Lower lobe of right lung (tissue), 2 donors: ENCODE data around the gene REST. TPM values are rescaled to one million over a fixed set of nuclear protein-coding genes. Genes with fewer than 3 reads are reported as not detected.

Source experiments
- ATAC-seq, 2 donors: fragments of 200-7000 bp; cut with Tn5 transposase; one replicate each; pipeline ENCODE4 v1.9.1; 2020 to 2022; ENCODE audit warnings: mild to moderate bottlenecking in 2 of 2, moderate library complexity in 2 of 2
- DNase-seq: peaks from one replicate; pipeline ENCODE4 v3.0.0-alpha.2; 2020
- H3K27ac ChIP-seq: fragments of 200-600 bp; one replicate; pipeline ENCODE4 v1.8.0; 2022
- H3K27me3 ChIP-seq: fragments of 200-600 bp; one replicate; pipeline ENCODE4 v1.8.0; 2022; ENCODE audit warnings: low read depth
- H3K36me3 ChIP-seq: fragments of 200-600 bp; one replicate; pipeline ENCODE4 v1.8.0; 2022; ENCODE audit warnings: mild to moderate bottlenecking
- H3K4me1 ChIP-seq: fragments of 200-600 bp; one replicate; pipeline ENCODE4 v1.8.0; 2022
- H3K4me3 ChIP-seq: fragments of 200-600 bp; one replicate; pipeline ENCODE4 v1.8.0; 2022; ENCODE audit warnings: mild to moderate bottlenecking
- H3K9me3 ChIP-seq: fragments of 200-600 bp; one replicate; pipeline ENCODE4 v1.8.0; 2022
- intact Hi-C: fragments of 100-400 bp; cut with DNase I; formaldehyde crosslinking; loops from one replicate; pipeline ENCODE4 v1.11.0; 2022
- total RNA-seq: library from RNA; stranded (reverse); fragmentation: NEBNext Ultra II Directional; extraction: Animal tissue kit (Norgen Biotek cat#: 25700); gene quantifications from one replicate; pipeline ENCODE4 v1.2.1, GENCODE V29; 2021
- TF ChIP-seq, protein P1 (sequence below): fragments of 200-600 bp; IDR thresholded peaks from one replicate; pipeline ENCODE4 v1.8.0; 2022; ENCODE audit warnings: antibody characterized with exemption, mild to moderate bottlenecking
- donor health status: DM: no; HTN: yes; CAD: no; lungs with severe emphysema.

Gene REST
- total RNA-seq, 1 donor from 2014 or later = 39.5 TPM

DNA sequence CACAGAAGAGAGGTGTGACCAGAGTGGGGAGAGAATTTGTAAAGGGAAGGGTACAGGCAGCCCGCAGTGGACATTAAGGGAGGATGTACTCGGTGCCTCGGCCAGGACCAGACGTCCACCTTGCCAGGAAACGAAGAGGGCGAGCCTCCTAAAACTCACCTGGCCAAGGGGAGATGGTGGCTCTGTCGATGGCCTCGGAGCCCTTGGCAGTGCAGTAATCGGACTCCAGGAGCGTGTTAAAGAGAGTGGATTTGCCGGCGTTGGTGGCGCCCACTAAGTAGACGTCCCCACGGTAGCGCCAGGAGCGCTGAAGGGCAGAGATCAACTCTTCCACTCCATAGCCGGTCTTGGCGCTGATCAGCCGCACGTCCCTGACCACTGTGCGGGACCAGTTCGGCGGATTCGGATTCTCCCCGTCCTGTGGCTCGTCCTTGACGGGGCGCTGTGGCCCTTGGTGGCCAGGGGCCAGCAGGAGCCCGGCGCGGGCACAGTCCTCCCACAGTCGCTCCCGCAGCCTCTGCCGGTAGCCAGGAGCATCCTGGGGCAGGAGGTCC, 68.7 kb downstream of the REST start:
- no peak for ATAC-seq
- Histone ChIP-seq H3K4me3 (peak overlapping the region; percentile 97), H3K9me3 (no peaks in the 10 kb centered on the region), H3K4me1 (peaks cover 42% of the 10 kb centered on the region), H3K27me3 (no peaks in the 10 kb centered on the region), H3K36me3 (peaks cover 29% of the 10 kb centered on the region), H3K27ac (peak overlapping the region; percentile 85)
- intact Hi-C loops = no loop called here
- DNase-seq = no peak
- TF ChIP-seq, protein P1, sequence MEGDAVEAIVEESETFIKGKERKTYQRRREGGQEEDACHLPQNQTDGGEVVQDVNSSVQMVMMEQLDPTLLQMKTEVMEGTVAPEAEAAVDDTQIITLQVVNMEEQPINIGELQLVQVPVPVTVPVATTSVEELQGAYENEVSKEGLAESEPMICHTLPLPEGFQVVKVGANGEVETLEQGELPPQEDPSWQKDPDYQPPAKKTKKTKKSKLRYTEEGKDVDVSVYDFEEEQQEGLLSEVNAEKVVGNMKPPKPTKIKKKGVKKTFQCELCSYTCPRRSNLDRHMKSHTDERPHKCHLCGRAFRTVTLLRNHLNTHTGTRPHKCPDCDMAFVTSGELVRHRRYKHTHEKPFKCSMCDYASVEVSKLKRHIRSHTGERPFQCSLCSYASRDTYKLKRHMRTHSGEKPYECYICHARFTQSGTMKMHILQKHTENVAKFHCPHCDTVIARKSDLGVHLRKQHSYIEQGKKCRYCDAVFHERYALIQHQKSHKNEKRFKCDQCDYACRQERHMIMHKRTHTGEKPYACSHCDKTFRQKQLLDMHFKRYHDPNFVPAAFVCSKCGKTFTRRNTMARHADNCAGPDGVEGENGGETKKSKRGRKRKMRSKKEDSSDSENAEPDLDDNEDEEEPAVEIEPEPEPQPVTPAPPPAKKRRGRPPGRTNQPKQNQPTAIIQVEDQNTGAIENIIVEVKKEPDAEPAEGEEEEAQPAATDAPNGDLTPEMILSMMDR = no peak

DNA sequence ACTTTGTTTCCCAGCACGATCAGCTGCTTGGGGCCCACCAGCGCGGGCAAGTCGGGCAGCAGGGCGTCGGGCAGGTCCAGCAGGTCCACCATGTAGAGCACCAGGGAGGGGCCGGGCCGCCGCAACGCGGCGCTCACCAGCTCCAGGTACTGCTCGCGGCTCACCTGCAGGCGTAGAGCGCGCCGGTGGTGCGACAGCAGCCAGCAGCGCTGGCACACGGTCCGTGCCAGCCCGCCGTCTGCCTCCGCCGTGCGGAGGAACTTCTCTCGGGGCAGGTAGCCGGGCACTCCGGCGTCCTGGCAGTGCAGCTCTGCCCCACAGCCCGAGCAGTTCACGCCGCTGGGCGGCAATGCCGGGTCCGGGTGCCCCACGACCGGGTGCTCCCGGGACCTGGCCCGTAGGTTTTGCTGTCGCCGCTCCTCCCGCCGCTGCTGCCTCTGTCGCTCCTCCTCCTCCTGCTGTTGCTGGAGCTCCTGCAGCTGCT, 69.2 kb downstream of the REST start:
- TF ChIP-seq, protein P1 = peak; percentile 24
- ATAC-seq = peak; percentile 79 to 84
- DNase-seq = peak; percentile 83
- H3K27ac ChIP-seq = peak overlapping the region; percentile 85
- intact Hi-C loops = no loop called here
- peak overlapping the region; percentile 97 for H3K4me3 ChIP-seq
- H3K4me1 ChIP-seq = peaks cover 47% of the 10 kb centered on the region
- no peaks in the 10 kb centered on the region for H3K9me3 ChIP-seq
- H3K27me3 ChIP-seq = no peaks in the 10 kb centered on the region
- H3K36me3 ChIP-seq = peaks cover 24% of the 10 kb centered on the region

DNA sequence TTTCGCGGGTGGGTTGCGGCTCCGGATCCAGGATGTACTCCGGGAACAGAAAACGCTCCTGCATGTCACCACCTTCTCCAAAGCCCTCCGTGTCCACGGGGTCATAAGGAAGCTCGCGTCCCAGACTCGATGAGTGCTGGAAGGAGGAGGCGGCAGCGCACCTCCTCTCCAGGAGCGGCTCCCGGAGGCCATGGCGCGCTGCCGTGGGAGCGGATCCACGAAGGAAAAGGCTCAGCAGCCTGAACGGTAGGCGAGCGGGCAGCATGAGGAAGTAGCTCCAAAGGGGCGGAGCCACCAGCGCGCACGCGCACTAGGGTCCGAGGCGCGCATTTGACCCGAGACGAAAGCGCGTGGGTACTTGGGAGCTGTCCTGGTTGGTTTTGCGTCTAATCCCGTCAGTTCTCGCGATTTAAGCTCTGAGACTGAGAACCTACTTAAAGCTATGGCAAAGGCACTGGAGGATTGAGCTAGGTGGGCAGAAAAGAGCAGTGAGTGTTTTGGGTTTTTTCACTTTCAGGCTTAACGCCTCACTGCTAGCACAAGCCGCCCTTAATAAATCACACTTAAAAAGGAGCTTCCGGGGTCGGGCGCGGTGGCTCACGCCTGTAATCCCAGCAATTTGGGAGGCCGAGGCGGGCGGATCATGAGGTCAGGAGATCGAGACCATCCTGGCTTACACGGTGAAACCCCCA, 69.8 kb downstream of the REST start, which contains the start of gene NOA1:
Gene NOA1 (minus strand): TSS at position 286 of the 692 bp plus-strand sequence. CDS start 21 bp downstream, at position 265.
- ATAC-seq = peak; percentile 91 to 95
- peak; percentile 97 for DNase-seq
- Histone ChIP-seq H3K27ac (peak within 1 kb of the TSS; percentile 85), H3K36me3 (peaks cover 18% of the 10 kb centered on the region), H3K4me3 (peak within 1 kb of the TSS; percentile 97), H3K27me3 (no peaks in the 10 kb centered on the region), H3K4me1 (peaks cover 53% of the 10 kb centered on the region), H3K9me3 (no peaks in the 10 kb centered on the region)
- intact Hi-C loops = no loop called here
- TF ChIP-seq, protein P1 = no peak

DNA sequence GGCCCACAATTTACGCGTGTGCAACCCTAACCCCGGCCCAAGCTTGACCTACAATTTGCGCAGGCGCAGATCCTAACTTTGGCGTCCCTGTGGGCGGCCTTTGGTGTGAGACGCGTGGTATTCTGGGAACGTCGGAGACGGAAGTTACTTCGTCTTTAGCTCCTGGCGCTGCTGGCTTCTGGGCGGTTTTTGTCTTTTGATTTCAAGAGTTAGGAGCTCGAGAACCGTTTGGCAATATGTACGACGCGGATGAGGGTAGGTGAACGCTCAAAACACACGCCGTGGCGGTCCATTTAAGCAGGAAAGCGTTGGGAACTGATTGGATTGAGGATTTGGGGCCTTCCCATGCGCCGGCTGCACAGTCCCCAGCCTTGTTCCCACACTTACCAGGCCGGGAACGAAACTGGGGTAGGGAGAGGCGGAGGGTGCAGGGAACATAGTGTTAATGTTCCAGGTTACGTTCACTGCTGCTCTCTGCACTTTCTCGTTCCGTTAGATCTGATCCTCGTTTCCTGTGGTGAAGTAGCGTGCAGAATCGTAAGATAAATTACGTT, 71.1 kb downstream of the REST start, which contains the start of gene POLR2B:
Gene POLR2B (plus strand): TSS at position 147 of the 554 bp plus-strand sequence. CDS start 90 bp downstream, at position 237.
- peaks cover 5% of the 10 kb centered on the region for H3K36me3 ChIP-seq
- peak within 1 kb of the TSS; percentile 97 for H3K4me3 ChIP-seq
- intact Hi-C loops = no loop called here
- ATAC-seq (peak; percentile 91 to 92), DNase-seq (peak; percentile 97)
- no peaks in the 10 kb centered on the region for H3K9me3 ChIP-seq
- H3K27me3 ChIP-seq = no peaks in the 10 kb centered on the region
- H3K4me1 ChIP-seq = peaks cover 57% of the 10 kb centered on the region
- TF ChIP-seq, protein P1 = no peak
- H3K27ac ChIP-seq = peak within 1 kb of the TSS; percentile 85

DNA sequence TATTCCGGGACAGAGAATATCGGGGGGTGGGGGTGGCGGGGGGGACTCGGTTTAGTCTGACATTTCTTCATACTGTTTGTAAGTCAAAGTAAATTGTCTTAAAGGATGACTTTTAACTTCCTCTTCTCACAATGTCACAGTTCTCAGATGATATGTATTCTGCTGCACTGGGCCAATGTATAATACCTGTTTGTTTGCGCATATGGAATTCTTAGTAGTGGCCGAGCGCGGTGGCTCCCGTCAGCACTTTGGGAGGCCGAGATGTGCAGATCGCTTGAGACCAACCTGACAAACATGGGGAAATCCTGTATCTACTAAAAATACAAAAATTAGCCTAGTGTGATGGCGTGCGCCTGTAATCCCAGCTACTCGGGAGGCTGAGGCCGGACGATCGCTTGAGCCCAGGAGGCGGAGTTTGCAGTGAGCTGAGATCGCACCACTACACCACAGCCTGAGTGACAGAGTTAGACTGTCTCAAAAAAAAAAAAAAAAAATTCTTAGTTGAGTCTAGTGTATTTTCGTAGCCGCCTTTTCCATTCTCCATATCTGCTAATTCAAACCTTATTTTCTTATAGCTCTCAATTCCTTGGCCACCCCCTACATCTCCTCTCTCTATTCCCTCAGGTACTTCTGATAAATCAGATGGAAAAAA, 71.8 kb downstream of the REST start:
- intact Hi-C loops = no loop called here
- Histone ChIP-seq H3K4me3 (peak overlapping the region; percentile 97), H3K36me3 (no peaks in the 10 kb centered on the region), H3K9me3 (no peaks in the 10 kb centered on the region), H3K27me3 (no peaks in the 10 kb centered on the region), H3K4me1 (peaks cover 55% of the 10 kb centered on the region), H3K27ac (peak overlapping the region; percentile 85)
- TF ChIP-seq, protein P1 = no peak
- no peak for ATAC-seq
- no peak for DNase-seq
